H1 (cell line): Measurements from ENCODE around the gene KIF22. TPM values are rescaled to one million over a fixed set of nuclear protein-coding genes. Genes with fewer than 3 reads are reported as not detected.

Experiments used
- CTCF ChIA-PET: fragments of 300-600 bp; sonication (Branson Sonifier 250); formaldehyde crosslinking; loops from one replicate; lab custom pipeline; 2021; ENCODE audit not compliant: partially characterized antibody; lab: Charles Lee
- POLR2A ChIA-PET: fragments of 300-600 bp; sonication (Branson Sonifier 250); formaldehyde crosslinking; loops from one replicate; lab custom pipeline; 2021; ENCODE audit warnings: inconsistent platforms; ENCODE audit not compliant: partially characterized antibody; lab: Charles Lee
- DNase-seq, 2 experiments: peaks; one replicate each; pipeline versions ENCODE4 v3.0.0 to v3.0.0-alpha.2; 2010 to 2022; ENCODE audit warnings: low spot score in 2 of 2, low read depth in 1 of 2, mixed read lengths in 1 of 2
- FAIRE-seq: peaks from 2 replicates; lab custom pipeline; 2011; peaks lifted over from hg19 to GRCh38; lab: Jason Lieb, UNC
- H2AFZ ChIP-seq: 2 replicates; pipeline ENCODE4 v1.8.1; 2012; ENCODE audit warnings: low read length, inconsistent platforms
- H2AK5ac ChIP-seq: 2 replicates; pipeline ENCODE4 v1.6.1; 2013; ENCODE audit warnings: low read depth, low read length
- H2BK120ac ChIP-seq: replicated peaks from 2 replicates; pipeline ENCODE3; 2013; ENCODE audit warnings: low read depth, low read length, inconsistent platforms
- H2BK12ac ChIP-seq: 2 replicates; pipeline ENCODE4 v1.6.1; 2013; ENCODE audit warnings: low read depth, low read length
- H2BK15ac ChIP-seq: 2 replicates; pipeline ENCODE4 v1.6.1; 2013; ENCODE audit warnings: low read length
- H2BK20ac ChIP-seq: 2 replicates; pipeline ENCODE4 v1.6.1; 2013; ENCODE audit warnings: low read length
- H2BK5ac ChIP-seq: 2 replicates; pipeline ENCODE4 v1.6.1; 2013; ENCODE audit warnings: low read depth, low read length
- H3K14ac ChIP-seq: 2 replicates; pipeline ENCODE4 v1.6.1; 2013; ENCODE audit warnings: inconsistent platforms; ENCODE audit not compliant: insufficient read length
- H3K18ac ChIP-seq: 2 replicates; pipeline ENCODE4 v1.6.1; 2013; ENCODE audit warnings: low read length; ENCODE audit errors: extremely low read depth
- H3K23ac ChIP-seq: 2 replicates; pipeline ENCODE4 v1.6.1; 2013; ENCODE audit warnings: inconsistent platforms; ENCODE audit not compliant: insufficient read length
- H3K23me2 ChIP-seq: 2 replicates; pipeline ENCODE4 v1.6.1; 2013; ENCODE audit warnings: low read depth, low read length
- H3K27ac ChIP-seq: 2 replicates; pipeline ENCODE4 v1.6.1; 2011; ENCODE audit warnings: low read depth, low read length, inconsistent platforms
- H3K27me3 ChIP-seq, 4 experiments: replicated peaks in 1 of 4; 1 replicate in 1 of 4; 2 replicates in 3 of 4; pipeline versions ENCODE4 v1.6.1 to v1.8.1; 2011 to 2013; ENCODE audit warnings: low read length in 3 of 4, mild to moderate bottlenecking in 3 of 4, inconsistent platforms in 2 of 4, mixed read lengths in 2 of 4, moderate library complexity in 1 of 4; ENCODE audit not compliant: control insufficient read depth in 3 of 4, insufficient read depth in 3 of 4; ENCODE audit errors: extremely low read depth in 1 of 4
- H3K36me3 ChIP-seq, 4 experiments: 2 replicates each; pipeline versions ENCODE4 v1.6.1 to v1.8.1; 2011 to 2013; ENCODE audit warnings: mild to moderate bottlenecking in 4 of 4, low read length in 3 of 4, moderate library complexity in 2 of 4, control low read depth in 1 of 4, inconsistent platforms in 1 of 4; ENCODE audit not compliant: insufficient read depth in 4 of 4, control insufficient read depth in 2 of 4
- H3K4ac ChIP-seq: replicated peaks from 2 replicates; pipeline ENCODE3; 2013; ENCODE audit warnings: low read length, low read depth, mixed read lengths, inconsistent platforms; ENCODE audit not compliant: insufficient read length
- H3K4me1 ChIP-seq, 4 experiments: replicated peaks in 1 of 4; 1 replicate in 1 of 4; 2 replicates in 3 of 4; pipeline versions ENCODE4 v1.6.1 to v1.8.1; 2011 to 2013; ENCODE audit warnings: low read length in 3 of 4, inconsistent platforms in 2 of 4, mixed read lengths in 1 of 4; ENCODE audit not compliant: insufficient read depth in 4 of 4, control insufficient read depth in 3 of 4
- H3K4me2 ChIP-seq, 2 experiments: 2 replicates each; pipeline versions ENCODE4 v1.6.1 to v1.8.1; 2011 to 2013; ENCODE audit warnings: low read depth in 2 of 2, low read length in 2 of 2, control low read depth in 1 of 2, inconsistent platforms in 1 of 2, mild to moderate bottlenecking in 1 of 2; ENCODE audit not compliant: insufficient read depth in 1 of 2
- H3K4me3 ChIP-seq, 4 experiments: fragments of 200-600, 300-600 bp in 1 of 4; sonication (generic), shearing (Covaris generic), sonication (Bioruptor Twin) in 1 of 4; 2 replicates each; pipeline versions ENCODE4 v1.5.1 to v1.8.1; 2011 to 2016; ENCODE audit warnings: low read length in 4 of 4, low read depth in 3 of 4, control low read depth in 2 of 4, inconsistent platforms in 2 of 4, mild to moderate bottlenecking in 2 of 4, mixed read lengths in 1 of 4, moderate library complexity in 1 of 4; ENCODE audit not compliant: insufficient read depth in 2 of 4; ENCODE audit errors: extremely low read depth in 1 of 4
- H3K56ac ChIP-seq: replicated peaks from 2 replicates; pipeline ENCODE3; 2013; ENCODE audit warnings: low read depth, mild to moderate bottlenecking, mixed read lengths, low read length, inconsistent platforms; ENCODE audit not compliant: insufficient read length
- H3K79me1 ChIP-seq: 2 replicates; pipeline ENCODE4 v1.6.1; 2013; ENCODE audit warnings: low read depth, low read length, control low read depth
- H3K79me2 ChIP-seq, 2 experiments: 2 replicates each; pipeline versions ENCODE4 v1.6.1 to v1.8.1; 2012 to 2013; ENCODE audit warnings: low read length in 2 of 2, mild to moderate bottlenecking in 2 of 2, inconsistent platforms in 1 of 2; ENCODE audit not compliant: insufficient read depth in 2 of 2, control insufficient read depth in 1 of 2
- H3K9ac ChIP-seq, 4 experiments: replicated peaks in 1 of 4; 1 replicate in 1 of 4; 2 replicates in 3 of 4; pipeline versions ENCODE4 v1.6.1 to v1.8.1; 2011 to 2013; ENCODE audit warnings: low read depth in 3 of 4, low read length in 3 of 4, control low read depth in 2 of 4, mild to moderate bottlenecking in 2 of 4, moderate library complexity in 2 of 4, inconsistent platforms in 1 of 4; ENCODE audit errors: extremely low read depth in 1 of 4
- H3K9me3 ChIP-seq, 2 experiments: 2 replicates each; pipeline versions ENCODE4 v1.6.1 to v1.8.1; 2012 to 2013; ENCODE audit warnings: mild to moderate bottlenecking in 2 of 2, moderate library complexity in 2 of 2, control low read depth in 1 of 2, inconsistent platforms in 1 of 2, low read depth in 1 of 2, low read length in 1 of 2, mixed read lengths in 1 of 2; ENCODE audit not compliant: insufficient read depth in 2 of 2
- H4K20me1 ChIP-seq, 2 experiments: replicated peaks in 1 of 2; 2 replicates each; pipeline versions ENCODE3 to v1.8.1; 2011 to 2013; ENCODE audit warnings: inconsistent platforms in 2 of 2, low read length in 2 of 2, mild to moderate bottlenecking in 1 of 2; ENCODE audit not compliant: insufficient read depth in 2 of 2, control insufficient read depth in 1 of 2
- H4K5ac ChIP-seq: 2 replicates; pipeline ENCODE4 v1.6.1; 2013; ENCODE audit warnings: low read length, low read depth, mixed read lengths, inconsistent platforms; ENCODE audit not compliant: insufficient read length
- H4K8ac ChIP-seq: 2 replicates; pipeline ENCODE4 v1.8.0; 2013; ENCODE audit warnings: mild to moderate bottlenecking, moderate library complexity, low read length, inconsistent platforms; ENCODE audit not compliant: insufficient read depth; ENCODE audit errors: extremely low read depth
- H4K91ac ChIP-seq: replicated peaks from 2 replicates; pipeline ENCODE3; 2013; ENCODE audit warnings: low read length, mixed read lengths, inconsistent platforms; ENCODE audit not compliant: insufficient read length
- CHD2 ChIP-seq: IDR thresholded peaks from 2 replicates; pipeline ENCODE4 v1.6.1; 2012; ENCODE audit warnings: low read length, improper control_type of control experiment
- JUND ChIP-seq: IDR thresholded peaks from 2 replicates; pipeline ENCODE4 v1.6.1; 2011; ENCODE audit warnings: mild to moderate bottlenecking, improper control_type of control experiment, low read length
- WGBS, 2 experiments: shearing (Covaris generic) in 1 of 2; methylation state at CpG; one replicate each; pipeline versions ENCODE4 v1.1.6 to v1.1.7; 2013 to 2015; ENCODE audit warnings: low lambda C conversion rate in 2 of 2, mixed read lengths in 2 of 2, inconsistent platforms in 1 of 2, low coverage in 1 of 2, missing lambda C conversion rate in 1 of 2; ENCODE audit not compliant: insufficient replicate concordance in 2 of 2, insufficient coverage in 1 of 2, insufficient read length in 1 of 2; ENCODE audit errors: extremely low coverage in 1 of 2, missing lambda C conversion rate in 1 of 2; 5-methylcytosine and 5-hydroxymethylcytosine counted together
- polyA plus RNA-seq, 7 experiments: library from polyadenylated mRNA; depleted of rRNA in 3 of 7; stranded (reverse) in 5 of 7; unstranded in 2 of 7; fragments of >200 nt in 5 of 7; fragments of 200-250 nt in 2 of 7; gene quantifications; 1 replicate in 5 of 7; 2 replicates in 1 of 7; 4 replicates in 1 of 7; pipeline versions ENCODE4 v1.2.1 to v1.2.3, GENCODE V29; 2011 to 2013; ENCODE audit warnings: missing spikeins in 2 of 7, mixed read lengths in 2 of 7
- total RNA-seq: library from RNA; stranded (reverse); fragmentation: NEBNext Ultra II Directional; extraction: Animal tissue kit (Norgen Biotek cat#: 25700); gene quantifications from 2 replicates; pipeline ENCODE4 v1.2.1, GENCODE V29; 2021

Gene KIF22
- total and polyA plus RNA-seq, 2 of the 8 experiments (the other 6 are each of a cell fraction or from before 2014, with no cell fraction given), result 139 to 142 TPM

GRCh38 chr16:29745853-29746345, 44.7 kb upstream of the KIF22 start, which contains the start of gene C16orf54:
C16orf54 (minus strand) TSS chr16:29745990; CDS start chr16:29744951, 1,039 bp downstream.
- H2BK15ac ChIP-seq, result no peak within 1 kb of the TSS
- peaks cover 0 to 8% (median 0%) of the 10 kb centered on the region in 4 experiments; a peak in 2 of 8 replicates for H3K36me3 ChIP-seq
- no peak within 1 kb of the TSS for H4K5ac ChIP-seq
- no peak within 1 kb of the TSS for H2BK20ac ChIP-seq
- no peak within 1 kb of the TSS for H2AFZ ChIP-seq
- H2AK5ac ChIP-seq, result no peak within 1 kb of the TSS
- H3K27ac ChIP-seq, result no peak within 1 kb of the TSS
- H4K20me1 ChIP-seq, result peaks cover 9 to 13% of the 10 kb centered on the region in 2 experiments
- no peak within 1 kb of the TSS for H2BK120ac ChIP-seq
- 70% methylated on average over 9 of the region's 12 CpGs; no CpG with 5 or more reads in 1 of the 2 experiments for WGBS, 2 experiments
- peak in 1 of 2 experiments; percentile 65 for DNase-seq
- H4K8ac ChIP-seq, result peak within 1 kb of the TSS; percentile 82; the same call in 1 of the 2 replicates
- H3K9me3 ChIP-seq, result peaks cover 8 to 9% of the 10 kb centered on the region in 2 experiments; a peak in 2 of 4 replicates
- FAIRE-seq, result no peak
- H3K4me3 ChIP-seq, result no peak within 1 kb of the TSS
- H3K14ac ChIP-seq, result no peak within 1 kb of the TSS
- H3K27me3 ChIP-seq, result no peaks in the 10 kb centered on the region
- H3K79me2 ChIP-seq, result no peaks in the 10 kb centered on the region
- no peaks in the 10 kb centered on the region for H3K23me2 ChIP-seq
- H3K18ac ChIP-seq, result no peak within 1 kb of the TSS
- no peak within 1 kb of the TSS for H3K9ac ChIP-seq
- H3K4ac ChIP-seq, result no peak within 1 kb of the TSS
- POLR2A ChIA-PET, result interaction anchor here (0.8 to 3.1 kb wide), 7 partner anchors 11 to 44 kb away, joined by 3 to 12 read pairs (median 5); no protein-coding TSS in a partner anchor
- H4K91ac ChIP-seq, result no peak within 1 kb of the TSS
- peaks cover 0 to 4% (median 2%) of the 10 kb centered on the region in 4 experiments; a peak in 4 of 7 replicates for H3K4me1 ChIP-seq
- no peak within 1 kb of the TSS for H3K23ac ChIP-seq
- TF ChIP-seq CHD2 (0 out of 2 replicates have a peak, but pooled peaks have one; percentile 8), JUND (no peak)
- no peak within 1 kb of the TSS for H3K56ac ChIP-seq
- CTCF ChIA-PET, result no interaction called here
- 0 out of 2 replicates have a peak, but pooled peaks cover 2% of the 10 kb centered on the region for H3K79me1 ChIP-seq
- no peak within 1 kb of the TSS for H3K4me2 ChIP-seq
- no peak within 1 kb of the TSS for H2BK12ac ChIP-seq
- H2BK5ac ChIP-seq, result no peak within 1 kb of the TSS
